ENCODE results near the gene PRSS2. TPM values are rescaled to one million over a fixed set of nuclear protein-coding genes. Genes with fewer than 3 reads are reported as not detected.
"Not testable (repeated sequence)": the region's sequence is repeated elsewhere in the genome, so short reads cannot be mapped to it uniquely, and the experiment has no call there.

Gene PRSS2
- total RNA-seq, 2 experiments from 2014 or later: not detected

DNA sequence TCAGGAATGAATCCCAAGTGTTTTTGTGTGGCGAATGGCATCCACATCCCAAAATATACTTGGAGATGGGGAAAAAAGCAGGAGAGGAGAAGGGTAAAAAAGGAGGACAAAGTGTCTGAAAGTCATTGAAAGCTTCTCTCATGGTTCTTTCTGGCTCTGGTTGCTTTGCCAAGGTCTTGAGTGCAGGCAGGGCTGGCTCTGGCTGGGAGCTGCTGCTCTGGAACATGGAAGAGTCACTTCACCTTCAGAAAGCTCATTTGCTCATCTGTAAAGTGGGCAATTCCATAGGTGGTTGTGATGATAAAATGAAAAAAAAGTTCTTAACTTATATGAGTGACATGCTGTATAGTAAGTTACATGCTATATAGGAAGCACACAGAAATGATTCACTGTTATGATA lies 2.9 kb upstream of the PRSS2 start:
- H3K27me3 ChIP-seq (ENCODE audit: control insufficient read depth in 1 of 2, insufficient read depth in 2 of 2, low read length in 2 of 2): no peaks in the 10 kb centered on the region
- no peak overlapping the region for H3K4me3 ChIP-seq (ENCODE audit: low read length)
- Mint-ChIP-seq H3K36me3 (ENCODE audit: low read depth) (no peaks in the 10 kb centered on the region), H3K27ac (no peak overlapping the region), H3K9me3 (no peaks in the 10 kb centered on the region), H3K4me1 (ENCODE audit: low read depth) (no peaks in the 10 kb centered on the region), H3K27me3 (no peaks in the 10 kb centered on the region), H3K4me3 (no peak overlapping the region)
- ATAC-seq (ENCODE audit: poor library complexity): no peak
- TF ChIP-seq, protein P1, sequence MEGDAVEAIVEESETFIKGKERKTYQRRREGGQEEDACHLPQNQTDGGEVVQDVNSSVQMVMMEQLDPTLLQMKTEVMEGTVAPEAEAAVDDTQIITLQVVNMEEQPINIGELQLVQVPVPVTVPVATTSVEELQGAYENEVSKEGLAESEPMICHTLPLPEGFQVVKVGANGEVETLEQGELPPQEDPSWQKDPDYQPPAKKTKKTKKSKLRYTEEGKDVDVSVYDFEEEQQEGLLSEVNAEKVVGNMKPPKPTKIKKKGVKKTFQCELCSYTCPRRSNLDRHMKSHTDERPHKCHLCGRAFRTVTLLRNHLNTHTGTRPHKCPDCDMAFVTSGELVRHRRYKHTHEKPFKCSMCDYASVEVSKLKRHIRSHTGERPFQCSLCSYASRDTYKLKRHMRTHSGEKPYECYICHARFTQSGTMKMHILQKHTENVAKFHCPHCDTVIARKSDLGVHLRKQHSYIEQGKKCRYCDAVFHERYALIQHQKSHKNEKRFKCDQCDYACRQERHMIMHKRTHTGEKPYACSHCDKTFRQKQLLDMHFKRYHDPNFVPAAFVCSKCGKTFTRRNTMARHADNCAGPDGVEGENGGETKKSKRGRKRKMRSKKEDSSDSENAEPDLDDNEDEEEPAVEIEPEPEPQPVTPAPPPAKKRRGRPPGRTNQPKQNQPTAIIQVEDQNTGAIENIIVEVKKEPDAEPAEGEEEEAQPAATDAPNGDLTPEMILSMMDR (IDR thresholded peaks at IDR 0.05): no peak
- ChIA-PET POLR2A (no interaction called here), CTCF (no interaction called here)
- intact Hi-C loops (cut with DNase I, micrococcal nuclease): no loop called here
- H3K27ac ChIP-seq (ENCODE audit: low read depth in 1 of 2, low read length in 2 of 2): no peak overlapping the region
- H3K9me3 ChIP-seq (ENCODE audit: control insufficient read depth in 1 of 2, insufficient read depth in 1 of 2, low read length in 2 of 2): no peaks in the 10 kb centered on the region
- no peaks in the 10 kb centered on the region for H3K36me3 ChIP-seq (ENCODE audit: insufficient read depth, low read length)
- no peak for DNase-seq
- H3K4me1 ChIP-seq (ENCODE audit: insufficient read depth, low read length): no peaks in the 10 kb centered on the region

DNA sequence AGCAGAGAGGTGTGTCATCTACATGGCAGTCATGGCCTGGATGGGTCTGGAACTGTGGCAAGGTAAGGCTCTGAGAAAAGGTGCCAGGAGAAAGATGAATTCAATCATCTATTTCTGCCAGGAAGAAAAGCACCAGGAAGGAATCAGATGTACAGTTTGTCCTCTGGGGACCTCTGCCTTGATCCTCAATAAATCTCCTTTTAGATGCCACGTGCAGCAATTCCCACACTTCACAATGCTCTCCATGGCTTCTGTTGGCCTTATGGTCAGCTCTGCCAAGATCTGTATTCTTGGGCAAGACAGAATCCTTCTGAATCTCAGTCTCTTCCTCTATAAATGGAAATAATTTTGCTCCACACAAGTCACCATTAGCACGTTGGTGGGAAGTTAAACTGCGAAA lies 1.9 kb upstream of the PRSS2 start:
- H3K9me3 ChIP-seq (ENCODE audit: control insufficient read depth in 1 of 2, insufficient read depth in 1 of 2, low read length in 2 of 2); H3K27ac Mint-ChIP-seq; intact Hi-C loops (cut with DNase I, micrococcal nuclease); POLR2A ChIA-PET; H3K27me3 Mint-ChIP-seq; H3K36me3 ChIP-seq (ENCODE audit: insufficient read depth, low read length); H3K4me1 ChIP-seq (ENCODE audit: insufficient read depth, low read length); H3K9me3 Mint-ChIP-seq; H3K27ac ChIP-seq (ENCODE audit: low read depth in 1 of 2, low read length in 2 of 2); H3K4me1 Mint-ChIP-seq (ENCODE audit: low read depth); H3K4me3 ChIP-seq (ENCODE audit: low read length); H3K27me3 ChIP-seq (ENCODE audit: control insufficient read depth in 1 of 2, insufficient read depth in 2 of 2, low read length in 2 of 2); DNase-seq; CTCF ChIA-PET; ATAC-seq (ENCODE audit: poor library complexity); H3K36me3 Mint-ChIP-seq (ENCODE audit: low read depth); H3K4me3 Mint-ChIP-seq: not testable (repeated sequence)

DNA sequence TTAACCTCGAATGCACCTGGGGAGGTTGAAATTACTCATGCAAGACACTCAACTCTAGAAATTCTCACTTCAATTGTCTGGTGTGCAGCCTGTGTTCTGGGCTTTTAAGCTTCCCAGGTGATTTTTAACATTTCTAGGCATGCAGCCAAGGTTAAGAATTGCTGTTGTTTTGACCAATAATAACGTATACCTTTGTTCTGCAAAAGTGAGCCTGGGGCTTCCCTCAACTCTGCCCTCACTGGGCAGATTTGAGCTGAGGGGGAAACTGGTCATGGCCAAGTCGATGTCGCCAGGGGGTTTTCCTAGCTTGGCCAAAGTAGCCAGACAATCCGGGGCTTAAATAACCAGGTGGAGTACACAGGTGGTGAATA lies 568 bp downstream of the PRSS2 start:
- TF ChIP-seq, protein P1 (IDR thresholded peaks at IDR 0.05): no peak
- ATAC-seq (ENCODE audit: poor library complexity) (no peak), DNase-seq (no peak)
- Histone ChIP-seq H3K4me3 (ENCODE audit: low read length) (no peak overlapping the region), H3K27me3 (ENCODE audit: control insufficient read depth in 1 of 2, insufficient read depth in 2 of 2, low read length in 2 of 2) (no peaks in the 10 kb centered on the region), H3K27ac (ENCODE audit: low read depth in 1 of 2, low read length in 2 of 2) (no peak overlapping the region), H3K36me3 (ENCODE audit: insufficient read depth, low read length) (no peaks in the 10 kb centered on the region), H3K9me3 (ENCODE audit: control insufficient read depth in 1 of 2, insufficient read depth in 1 of 2, low read length in 2 of 2) (no peaks in the 10 kb centered on the region), H3K4me1 (ENCODE audit: insufficient read depth, low read length) (no peaks in the 10 kb centered on the region)
- Mint-ChIP-seq H3K27me3 (no peaks in the 10 kb centered on the region), H3K9me3 (no peaks in the 10 kb centered on the region), H3K4me1 (ENCODE audit: low read depth) (no peaks in the 10 kb centered on the region), H3K4me3 (no peak overlapping the region), H3K27ac (no peak overlapping the region), H3K36me3 (ENCODE audit: low read depth) (no peaks in the 10 kb centered on the region)
- intact Hi-C loops (cut with DNase I, micrococcal nuclease): loop anchor here in 1 of 2 experiments (2.0 kb wide), 1 partner anchor 17 kb away; no protein-coding TSS in a partner anchor
- CTCF ChIA-PET: no interaction called here
- POLR2A ChIA-PET: no interaction called here

DNA sequence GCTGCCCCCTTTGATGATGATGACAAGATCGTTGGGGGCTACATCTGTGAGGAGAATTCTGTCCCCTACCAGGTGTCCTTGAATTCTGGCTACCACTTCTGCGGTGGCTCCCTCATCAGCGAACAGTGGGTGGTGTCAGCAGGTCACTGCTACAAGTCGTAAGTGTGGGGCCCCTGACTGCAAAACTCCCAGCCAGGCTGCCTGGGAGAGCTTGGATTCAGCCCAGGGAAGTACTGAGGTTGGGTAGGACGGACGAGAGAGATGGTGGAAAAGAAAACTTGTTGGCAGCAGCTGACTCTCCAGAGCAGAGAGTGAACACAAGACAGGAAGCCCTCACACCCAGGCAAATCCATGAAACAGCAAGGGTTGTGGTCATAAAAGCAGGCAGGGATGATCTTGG lies 1.3 kb downstream of the PRSS2 start:
- Histone ChIP-seq H3K4me1 (ENCODE audit: insufficient read depth, low read length) (no peaks in the 10 kb centered on the region), H3K27me3 (ENCODE audit: control insufficient read depth in 1 of 2, insufficient read depth in 2 of 2, low read length in 2 of 2) (no peaks in the 10 kb centered on the region), H3K27ac (ENCODE audit: low read depth in 1 of 2, low read length in 2 of 2) (no peak overlapping the region), H3K36me3 (ENCODE audit: insufficient read depth, low read length) (no peaks in the 10 kb centered on the region), H3K9me3 (ENCODE audit: control insufficient read depth in 1 of 2, insufficient read depth in 1 of 2, low read length in 2 of 2) (no peaks in the 10 kb centered on the region), H3K4me3 (ENCODE audit: low read length) (no peak overlapping the region)
- Mint-ChIP-seq H3K27me3 (no peaks in the 10 kb centered on the region), H3K9me3 (no peaks in the 10 kb centered on the region), H3K4me1 (ENCODE audit: low read depth) (no peaks in the 10 kb centered on the region), H3K36me3 (ENCODE audit: low read depth) (no peaks in the 10 kb centered on the region), H3K27ac (no peak overlapping the region), H3K4me3 (no peak overlapping the region)
- POLR2A ChIA-PET: no interaction called here
- CTCF ChIA-PET: no interaction called here
- TF ChIP-seq, protein P1 (IDR thresholded peaks at IDR 0.05): no peak
- intact Hi-C loops (cut with DNase I, micrococcal nuclease): no loop called here
- DNase-seq: no peak
- ATAC-seq (ENCODE audit: poor library complexity): no peak
